ENCODE results near the gene CTSC. TPM values are rescaled to one million over a fixed set of nuclear protein-coding genes. Genes with fewer than 3 reads are reported as not detected.

Gene CTSC
- total and polyA plus RNA-seq, 9 of the 15 experiments (the other 6 are each of a cell fraction or from before 2014, with no cell fraction given), result 113 to 403 (median 187) TPM

DNA sequence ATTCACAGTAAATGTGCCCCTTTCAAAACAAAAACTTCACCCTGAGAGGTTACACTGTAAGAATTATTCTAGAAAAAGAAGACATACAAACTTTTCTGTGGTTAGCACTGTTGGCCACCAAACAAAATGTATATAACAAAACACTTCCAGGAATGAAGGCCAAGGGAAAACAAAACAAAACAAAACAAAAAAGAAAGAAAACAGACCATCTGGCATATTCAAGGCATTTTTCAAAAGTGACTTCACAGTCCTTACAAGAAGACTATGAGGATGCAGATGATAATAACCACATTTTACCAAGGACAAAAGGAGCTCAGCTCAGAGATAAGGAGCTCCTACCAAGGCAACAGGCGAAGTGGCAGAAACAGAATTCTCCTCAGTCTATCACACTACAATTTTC lies 24.9 kb downstream of the CTSC start:
- Histone ChIP-seq H3K4me2 (ENCODE audit: insufficient read depth, low read length) (no peak overlapping the region), H2AFZ (ENCODE audit: low read depth, low read length) (no peak overlapping the region), H3K9ac (ENCODE audit: insufficient read depth in 1 of 2, low read depth in 2 of 2, low read length in 2 of 2) (no peak overlapping the region), H3K9me1 (ENCODE audit: control insufficient read depth, insufficient read depth, low read length) (no peaks in the 10 kb centered on the region), H3K27me3 (ENCODE audit: control insufficient read depth in 2 of 2, insufficient read depth in 2 of 2, low read length in 2 of 2) (no peaks in the 10 kb centered on the region), H3K9me3 (replicated peaks; ENCODE audit: control insufficient read depth, insufficient read depth, low read depth, low read length) (no peaks in the 10 kb centered on the region), H3K4me1 (replicated peaks in 1 of 2; ENCODE audit: control insufficient read depth in 2 of 2, insufficient read depth in 2 of 2, low read length in 2 of 2) (no peaks in the 10 kb centered on the region), H3K36me3 (ENCODE audit: control insufficient read depth, insufficient read depth, low read length) (peaks cover 91% of the 10 kb centered on the region), H3K79me2 (ENCODE audit: control insufficient read depth, insufficient read depth, low read length) (peaks cover 66% of the 10 kb centered on the region), H4K20me1 (replicated peaks; ENCODE audit: control insufficient read depth, insufficient read depth, low read length) (no peaks in the 10 kb centered on the region), H3K27ac (ENCODE audit: extremely low read depth, low read depth, low read length) (no peak overlapping the region), H3K4me3 (no peak overlapping the region)
- ChIA-PET POLR2A (no interaction called here), CTCF (ENCODE audit: low intra/inter-chr PET ratio) (no interaction called here)
- in situ Hi-C loops (cut with MboI), result no loop called here
- FAIRE-seq (no peak), DNase-seq (ENCODE audit: extremely low read depth in 1 of 4, low spot score in 3 of 4) (no peak), ATAC-seq (peak; percentile 34; the same call in 2 of the 3 replicates)
- TF ChIP-seq TEAD4 (IDR thresholded peaks at IDR 0.05; ENCODE audit: low read length) (no peak), TEAD4 (CRISPR knock-in tag; IDR thresholded peaks at IDR 0.05; ENCODE audit: borderline replicate concordance) (no peak), TFAM (CRISPR knock-in tag; conservative IDR thresholded peaks at IDR 0.05) (no peak), GATAD2A (IDR thresholded peaks at IDR 0.05) (no peak), NRF1 (conservative IDR thresholded peaks at IDR 0.05 in 1 of 2, IDR thresholded peaks at IDR 0.05 in 1 of 2) (no peak), NCOA2 (IDR thresholded peaks at IDR 0.05; ENCODE audit: partially characterized antibody in 2 of 2) (no peak), CREB1 (IDR thresholded peaks at IDR 0.05) (no peak), CREB1 (CRISPR knock-in tag; IDR thresholded peaks at IDR 0.05) (no peak), E2F1 (CRISPR knock-in tag; IDR thresholded peaks at IDR 0.05) (no peak), ZNF76 (CRISPR knock-in tag; IDR thresholded peaks at IDR 0.05; ENCODE audit: borderline replicate concordance) (no peak), SPI1 (IDR thresholded peaks at IDR 0.05; ENCODE audit: borderline replicate concordance, low read depth, low read length) (no peak), OTX1 (CRISPR knock-in tag; IDR thresholded peaks at IDR 0.05) (no peak), ARNT (IDR thresholded peaks at IDR 0.05) (no peak), ETS1 (conservative IDR thresholded peaks at IDR 0.05; ENCODE audit: control insufficient read depth, low read depth, low read length) (no peak), HNRNPLL (IDR thresholded peaks at IDR 0.05; ENCODE audit: low read depth, low read length, poor library complexity, severe bottlenecking) (no peak), ZNF184 (CRISPR knock-in tag; IDR thresholded peaks at IDR 0.05) (no peak), PTTG1 (tag; IDR thresholded peaks at IDR 0.05; ENCODE audit: low read depth) (no peak), NR2C2 (CRISPR knock-in tag; IDR thresholded peaks at IDR 0.05) (no peak), NR2C2 (tag; IDR thresholded peaks at IDR 0.05) (no peak)
- TF ChIP-seq, protein P1, sequence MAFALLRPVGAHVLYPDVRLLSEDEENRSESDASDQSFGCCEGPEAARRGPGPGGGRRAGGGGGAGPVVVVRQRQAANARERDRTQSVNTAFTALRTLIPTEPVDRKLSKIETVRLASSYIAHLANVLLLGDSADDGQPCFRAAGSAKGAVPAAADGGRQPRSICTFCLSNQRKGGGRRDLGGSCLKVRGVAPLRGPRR (CRISPR knock-in tag; IDR thresholded peaks at IDR 0.05), result no peak
- TF ChIP-seq, protein P2, sequence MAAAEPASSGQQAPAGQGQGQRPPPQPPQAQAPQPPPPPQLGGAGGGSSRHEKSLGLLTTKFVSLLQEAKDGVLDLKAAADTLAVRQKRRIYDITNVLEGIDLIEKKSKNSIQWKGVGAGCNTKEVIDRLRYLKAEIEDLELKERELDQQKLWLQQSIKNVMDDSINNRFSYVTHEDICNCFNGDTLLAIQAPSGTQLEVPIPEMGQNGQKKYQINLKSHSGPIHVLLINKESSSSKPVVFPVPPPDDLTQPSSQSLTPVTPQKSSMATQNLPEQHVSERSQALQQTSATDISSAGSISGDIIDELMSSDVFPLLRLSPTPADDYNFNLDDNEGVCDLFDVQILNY (CRISPR knock-in tag; IDR thresholded peaks at IDR 0.05), result no peak
- BruUV-seq (replicated peaks), result no TSS peak
- intact Hi-C loops (cut with micrococcal nuclease), result no loop called here
- WGBS (ENCODE audit: insufficient coverage, low coverage, missing lambda C conversion rate), result 0% methylated on average over 1 of the region's 1 CpG

All from K562 (cell line).